ENCODE data around the gene CARS1.

- TF ChIP-seq ZNF274 (IDR thresholded peaks at IDR 0.05; ENCODE audit: low read depth, low read length), result no peak
- no peak for TF ChIP-seq YY1 (IDR thresholded peaks at IDR 0.05; ENCODE audit: insufficient read depth, insufficient read length)
- no peak for TF ChIP-seq SUZ12 (IDR thresholded peaks at IDR 0.05; ENCODE audit: extremely low read depth, insufficient read depth, insufficient read length)
These were observed 103.0 kb downstream of the CARS1 start for GRCh38 chr11:2954263-2954662.

Measured in NT2/D1 (cell line).